Right renal cortex interstitium (tissue), 3 donors: ENCODE results near the gene DLEC1. TPM values are rescaled to one million over a fixed set of nuclear protein-coding genes. Genes with fewer than 3 reads are reported as not detected.
"Not testable (repeated sequence)": the region's sequence is repeated elsewhere in the genome, so short reads cannot be mapped to it uniquely, and the experiment has no call there.

Experiments used
- DNase-seq, 3 donors: peaks; one replicate each; pipeline ENCODE4 v3.0.0-alpha.2; 2013; ENCODE audit warnings: low read depth in 3 of 3, low spot score in 2 of 3
- polyA plus RNA-seq, 3 donors: library from polyadenylated mRNA; unstranded; fragments of 120-200 nt; gene quantifications; one replicate each; pipeline ENCODE4 v1.2.1, GENCODE V29; 2013; ENCODE audit not compliant: insufficient read length in 3 of 3

The DLEC1 gene
- polyA plus RNA-seq, 3 donors: 0.55 to 0.75 (median 0.69) TPM

- DNase-seq: no peak
Measured at GRCh38 chr3:38067508-38068233, 28.7 kb downstream of the DLEC1 start.

GRCh38 chr3:38070013-38070412, 31.0 kb downstream of the DLEC1 start:
- no peak for DNase-seq

- not testable (repeated sequence) for DNase-seq
Measured at GRCh38 chr3:38077073-38077472, 38.1 kb downstream of the DLEC1 start.

GRCh38 chr3:38082296-38082695, 43.3 kb downstream of the DLEC1 start:
- DNase-seq: not testable (repeated sequence)

- not testable (repeated sequence) for DNase-seq
Measured at GRCh38 chr3:38083254-38083653, 44.2 kb downstream of the DLEC1 start.

- no peak for DNase-seq
Measured at GRCh38 chr3:38083871-38084333, 44.9 kb downstream of the DLEC1 start.

- peak in 1 of 3 donors; percentile 26 for DNase-seq
Measured at GRCh38 chr3:38084334-38085310, 45.6 kb downstream of the DLEC1 start.

GRCh38 chr3:38085311-38085942, 46.4 kb downstream of the DLEC1 start:
- no peak for DNase-seq

- DNase-seq: no peak
Measured at GRCh38 chr3:38085943-38086324, 46.9 kb downstream of the DLEC1 start.

- DNase-seq: no peak
Measured at GRCh38 chr3:38086496-38086895, 47.5 kb downstream of the DLEC1 start.

GRCh38 chr3:38087278-38087677, 48.3 kb downstream of the DLEC1 start:
- DNase-seq: not testable (repeated sequence)

GRCh38 chr3:38088126-38089078, 49.4 kb downstream of the DLEC1 start:
- no peak for DNase-seq

GRCh38 chr3:38089163-38089562, 50.2 kb downstream of the DLEC1 start:
- DNase-seq: no peak

- DNase-seq: no peak
Measured at GRCh38 chr3:38090453-38090852, 51.4 kb downstream of the DLEC1 start.

GRCh38 chr3:38094999-38095398, 56.0 kb downstream of the DLEC1 start:
- DNase-seq: no peak

GRCh38 chr3:38095669-38096483, 56.9 kb downstream of the DLEC1 start:
- no peak for DNase-seq

- no peak for DNase-seq
Measured at GRCh38 chr3:38097446-38098375, 58.7 kb downstream of the DLEC1 start.

GRCh38 chr3:38098376-38098723, 59.3 kb downstream of the DLEC1 start:
- DNase-seq: no peak
